ENCODE measurements around the gene EPHA7.

GRCh38 chr6:93305088-93305487 is 114.3 kb downstream of the EPHA7 start:
- TF ChIP-seq CTCF (conservative IDR thresholded peaks at IDR 0.05; ENCODE audit: low read depth, low read length), result no peak
- no peak for TF ChIP-seq EZH2 (IDR thresholded peaks at IDR 0.05; ENCODE audit: borderline replicate concordance, low read depth, low read length, poor library complexity, severe bottlenecking)

All from A673 (cell line).